Stimulated activated CD8-positive, alpha-beta memory T cell treated with anti-CD3 and anti-CD28 coated beads, Interleukin-12 subunit alpha, Interleukin-12 subunit beta, amount 100 ng/mL, for 24 hours (primary cell): ENCODE results near the gene TDRD9.

ENCODE experiments used
- DNase-seq: peaks from one replicate; pipeline ENCODE4 v3.0.0-alpha.2; 2020; ENCODE audit errors: extremely low read depth

TDRD9 gene

GRCh38 chr14:104090071-104090748 lies 162.0 kb downstream of the TDRD9 start:
- no peak for DNase-seq

DNA sequence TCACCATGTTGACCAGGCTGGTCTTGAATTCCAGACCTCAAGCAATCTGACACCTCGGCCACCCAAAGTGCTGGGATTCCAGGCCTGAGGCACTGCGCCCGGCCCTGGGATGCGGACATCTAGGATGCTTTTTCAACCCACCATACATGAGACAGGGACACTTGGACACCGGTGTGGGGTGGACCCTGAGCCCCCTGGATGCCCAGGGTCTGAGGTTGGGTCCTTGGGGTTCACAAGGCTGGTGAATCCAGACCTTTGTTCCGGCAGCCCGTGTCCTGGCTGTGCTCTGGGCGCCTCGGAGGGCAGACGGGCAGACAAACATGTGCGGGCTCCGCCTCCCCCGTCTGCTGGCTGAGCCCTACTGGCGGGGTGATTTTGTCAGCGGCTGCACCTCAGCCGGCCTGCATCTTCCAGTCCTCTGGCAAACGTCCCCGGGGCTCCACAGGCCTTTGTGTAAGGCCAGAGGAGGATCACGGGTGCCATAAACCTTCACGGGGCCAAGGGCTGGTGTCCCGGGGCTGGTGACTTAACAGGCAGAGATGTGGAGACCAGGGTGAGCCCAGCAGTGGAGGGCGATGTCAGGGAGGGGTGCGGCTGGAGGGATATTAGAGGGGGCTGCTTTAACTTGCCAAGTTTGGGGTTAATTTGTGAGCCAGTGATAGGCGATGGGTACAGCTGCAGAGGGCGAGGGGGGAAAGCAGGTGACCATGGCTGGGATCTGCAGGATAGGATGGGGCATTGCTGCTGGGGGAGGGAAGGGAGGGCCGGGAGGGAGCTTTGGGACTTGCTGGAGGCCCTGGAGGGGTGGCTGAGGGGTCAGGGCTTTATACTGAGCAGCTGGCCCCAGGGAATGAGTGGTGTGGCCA lies 163.0 kb downstream of the TDRD9 start:
- DNase-seq: no peak

GRCh38 chr14:104091927-104092771 lies 163.9 kb downstream of the TDRD9 start:
- DNase-seq: no peak

DNA sequence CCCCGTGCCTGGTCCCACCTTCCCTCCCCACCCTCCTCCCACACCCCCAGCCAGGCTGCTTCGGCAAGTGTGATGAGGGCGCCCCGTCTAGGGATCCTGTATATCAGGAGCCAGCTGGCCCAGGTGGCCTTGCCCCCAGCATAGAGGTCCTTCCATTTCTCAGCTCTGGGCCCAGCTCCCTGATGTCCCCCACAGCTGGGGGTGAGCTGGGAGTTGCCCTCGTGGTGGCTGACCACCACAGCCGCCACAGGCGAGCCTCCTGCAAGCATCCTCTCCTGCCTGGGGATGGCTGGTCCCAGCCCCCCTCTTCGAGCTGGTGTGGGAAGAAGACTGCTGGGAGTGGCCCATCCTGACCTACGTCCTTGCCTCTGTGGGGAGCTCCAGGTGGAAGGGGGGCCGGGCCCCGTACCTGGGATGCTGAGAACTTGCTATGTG lies 164.7 kb downstream of the TDRD9 start:
- DNase-seq: no peak

GRCh38 chr14:104093366-104094055 lies 165.3 kb downstream of the TDRD9 start:
- DNase-seq: no peak

GRCh38 chr14:104094056-104094708 lies 165.9 kb downstream of the TDRD9 start:
- DNase-seq: no peak

GRCh38 chr14:104094709-104095425 lies 166.6 kb downstream of the TDRD9 start:
- peak; percentile 28 for DNase-seq

DNA sequence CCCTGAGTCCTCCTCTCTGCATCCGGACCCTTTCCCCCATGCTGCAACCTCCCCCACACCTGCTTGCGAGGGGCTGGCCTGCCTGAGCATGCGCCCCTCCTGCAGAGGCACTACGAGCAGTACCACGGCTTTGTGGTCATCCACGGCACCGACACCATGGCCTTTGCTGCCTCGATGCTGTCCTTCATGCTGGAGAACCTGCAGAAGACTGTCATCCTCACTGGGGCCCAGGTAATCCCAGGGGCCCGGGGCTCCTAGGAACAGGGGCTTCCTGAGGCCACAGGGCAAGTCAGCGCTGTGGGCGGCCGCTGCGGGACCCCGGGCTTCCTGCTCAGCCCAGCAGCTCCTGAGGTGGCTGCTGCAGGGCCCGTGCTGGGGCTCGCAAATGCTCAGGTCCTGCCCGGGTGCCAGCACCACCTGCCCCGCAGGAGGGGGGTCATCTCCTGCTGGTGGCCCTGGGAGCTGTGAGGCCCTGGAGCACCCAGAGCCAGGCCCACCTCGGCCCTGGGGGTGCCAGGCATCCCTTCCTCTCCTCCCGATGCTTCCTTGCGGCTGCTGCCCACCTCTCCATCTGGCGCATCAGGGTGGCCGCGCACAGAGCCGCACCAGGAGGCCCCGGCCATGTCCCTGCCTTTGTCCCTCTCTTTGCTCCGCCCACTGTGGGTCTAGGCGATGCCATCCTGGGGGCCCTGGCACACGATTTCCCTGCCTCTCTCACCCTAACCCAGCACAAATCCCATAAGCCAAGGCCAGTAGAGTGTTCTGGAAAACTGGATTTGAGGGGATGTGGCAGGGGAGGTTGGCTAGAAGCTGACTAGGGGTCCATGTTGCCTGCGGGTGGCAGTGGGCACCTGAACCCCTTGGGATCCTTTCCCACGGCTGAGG lies 167.4 kb downstream of the TDRD9 start:
- no peak for DNase-seq

DNA sequence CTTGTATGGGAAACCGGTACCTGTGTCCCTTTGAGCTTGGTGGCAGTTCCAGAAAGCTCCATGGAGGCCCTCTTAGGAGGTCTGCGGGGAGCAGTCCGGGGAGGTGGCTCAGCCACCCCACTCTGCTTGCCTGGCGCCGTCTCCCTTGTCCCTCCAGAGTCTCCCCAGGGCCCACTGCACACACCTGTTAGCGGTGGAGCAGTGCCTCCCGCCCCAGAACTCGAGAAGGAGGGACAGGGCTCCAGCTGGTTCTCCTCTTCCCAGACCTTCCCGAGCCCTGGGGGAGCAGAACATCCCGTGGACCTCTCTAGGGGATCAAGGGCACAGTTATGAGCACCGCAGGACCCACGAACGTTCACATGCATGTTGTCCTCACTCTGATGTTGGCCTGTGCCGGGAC lies 168.1 kb downstream of the TDRD9 start:
- DNase-seq: no peak

GRCh38 chr14:104096751-104097700 lies 168.8 kb downstream of the TDRD9 start:
- no peak for DNase-seq

- no peak for DNase-seq
Measured at GRCh38 chr14:104098272-104099095, 170.2 kb downstream of the TDRD9 start.

DNA sequence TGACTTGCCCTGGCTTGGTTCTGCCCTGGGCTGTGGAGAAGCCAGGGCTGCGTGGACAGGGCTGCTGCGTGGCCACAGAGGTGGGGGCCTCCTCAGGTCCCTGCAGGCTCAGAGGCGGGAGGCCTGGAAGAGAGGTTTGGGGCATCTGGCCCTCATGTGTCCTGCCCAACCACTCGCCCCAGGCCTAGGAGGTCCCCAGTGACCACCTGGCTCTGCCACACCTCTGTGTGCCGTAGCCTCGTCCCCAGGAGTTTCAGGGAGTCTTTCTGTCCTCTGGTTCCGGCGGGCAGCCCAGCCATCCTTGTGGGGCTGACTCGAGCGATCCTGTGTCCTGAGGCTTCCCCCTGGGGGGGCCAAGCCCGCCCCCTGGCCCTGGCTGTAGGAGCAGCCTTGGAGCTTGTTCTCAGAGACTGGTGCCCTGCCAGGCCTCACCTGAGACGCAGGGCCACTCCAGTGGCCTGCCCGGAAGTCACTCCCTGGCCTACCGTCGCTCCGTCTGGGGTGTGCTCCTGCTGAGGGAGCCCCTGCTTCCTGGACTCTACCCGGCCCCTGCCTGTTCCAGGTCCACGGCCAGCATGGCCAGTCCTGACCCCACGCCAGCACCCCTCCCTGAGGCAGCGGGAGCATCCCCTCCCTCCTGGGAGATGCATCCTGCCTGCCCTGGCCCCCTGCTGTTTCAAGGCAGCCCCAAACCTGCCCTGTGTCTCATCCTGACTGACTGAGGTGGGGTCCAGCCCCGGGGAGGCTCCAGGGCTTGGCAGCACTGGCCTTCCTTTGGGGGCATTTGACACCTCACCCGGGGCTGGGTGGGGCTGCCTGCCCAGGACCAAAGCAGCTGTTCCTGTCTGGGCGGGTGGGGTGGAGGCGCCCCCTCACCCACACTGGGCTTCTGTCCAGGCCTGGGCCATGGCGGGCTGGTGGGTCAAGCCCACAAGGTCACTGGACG lies 171.1 kb downstream of the TDRD9 start:
- no peak for DNase-seq

GRCh38 chr14:104100171-104101085 lies 172.2 kb downstream of the TDRD9 start:
- no peak for DNase-seq

GRCh38 chr14:104101086-104101621 lies 172.9 kb downstream of the TDRD9 start:
- no peak for DNase-seq
